HCT116 (cell line): Measurements from ENCODE around the gene POMT2. TPM values are rescaled to one million over a fixed set of nuclear protein-coding genes. Genes with fewer than 3 reads are reported as not detected.

Experiments
- ATAC-seq: fragments of 200-7000 bp; cut with Tn5 transposase; 2 replicates; pipeline ENCODE4 v1.9.1; 2020; ENCODE audit warnings: mild to moderate bottlenecking, moderate library complexity
- BruUV-seq: library from RNA; stranded (reverse); fragments of 400-500 nt; replicated peaks from 2 replicates; lab custom pipeline; 2021; lab: Mats Ljungman, UMichigan
- CTCF ChIA-PET: fragments of 300-600 bp; sonication (Branson Sonifier 250); formaldehyde crosslinking; loops from one replicate; lab custom pipeline; 2021; ENCODE audit warnings: antibody characterized with exemption; lab: Charles Lee
- POLR2A ChIA-PET: fragments of 300-600, 350-600 bp; sonication (Branson Sonifier 250); formaldehyde crosslinking; loops from one replicate; lab custom pipeline; 2021; ENCODE audit warnings: antibody characterized with exemption; lab: Charles Lee
- RAD21 ChIA-PET, 2 experiments: fragments of 300-600 bp; sonication (Branson Sonifier 250); formaldehyde crosslinking; loops; one replicate each; lab custom pipeline; 2023; ENCODE audit warnings: low total read pairs in 2 of 2; ENCODE audit not compliant: uncharacterized antibody in 2 of 2, unreplicated experiment in 2 of 2, low non-redundant PET in 1 of 2; lab: Charles Lee
- DNase-seq: peaks from one replicate; pipeline ENCODE4 v3.0.0-alpha.2; 2010; ENCODE audit warnings: low read depth, low spot score
- H2AFZ ChIP-seq: fragments of 200-600 bp; shearing (Covaris generic), sonication (generic); 2 replicates; pipeline ENCODE4 v1.6.1; 2017; ENCODE audit warnings: low read depth, mixed run types, mixed read lengths, antibody characterized with exemption, low read length; ENCODE audit not compliant: poor library complexity, severe bottlenecking
- H3K27ac ChIP-seq: 2 replicates; pipeline ENCODE4 v1.5.1; 2012; ENCODE audit warnings: low read depth, low read length
- H3K27me3 ChIP-seq: fragments of 200-600 bp; sonication (generic); 2 replicates; pipeline ENCODE4 v1.6.1; 2016; ENCODE audit warnings: mixed run types, low read length, mixed read lengths; ENCODE audit not compliant: insufficient read depth
- H3K36me3 ChIP-seq, 2 experiments: fragments of 200-500 bp in 1 of 2; fragments of 200-600 bp in 1 of 2; sonication (Bioruptor generic) in 1 of 2; sonication (generic) in 1 of 2; 2 replicates each; pipeline versions ENCODE4 v1.5.1 to v1.6.1; 2014 to 2016; ENCODE audit warnings: low read length in 2 of 2, inconsistent platforms in 1 of 2, mixed read lengths in 1 of 2, mixed run types in 1 of 2; ENCODE audit not compliant: insufficient read depth in 2 of 2, control insufficient read depth in 1 of 2
- H3K4me1 ChIP-seq, 2 experiments: fragments of 200-600 bp in 1 of 2; sonication (generic) in 1 of 2; 2 replicates each; pipeline versions ENCODE4 v1.5.1 to v1.6.1; 2012 to 2017; ENCODE audit warnings: low read length in 2 of 2, inconsistent platforms in 1 of 2, mild to moderate bottlenecking in 1 of 2, mixed read lengths in 1 of 2, mixed run types in 1 of 2, moderate library complexity in 1 of 2; ENCODE audit not compliant: insufficient read depth in 2 of 2, control insufficient read depth in 1 of 2
- H3K4me2 ChIP-seq: fragments of 200-600 bp; sonication (generic); 2 replicates; pipeline ENCODE4 v1.6.1; 2017; ENCODE audit warnings: mixed run types, low read length, mixed read lengths
- H3K4me3 ChIP-seq, 2 experiments: fragments of 200-600 bp in 1 of 2; sonication (generic) in 1 of 2; replicated peaks in 1 of 2; 2 replicates each; pipeline ENCODE4 v1.5.1; 2011 to 2016; ENCODE audit warnings: low read length in 2 of 2, control low read depth in 1 of 2, low read depth in 1 of 2, mild to moderate bottlenecking in 1 of 2, mixed read lengths in 1 of 2, mixed run types in 1 of 2
- H3K79me2 ChIP-seq: fragments of 200-600 bp; sonication (generic); 2 replicates; pipeline ENCODE4 v1.6.1; 2017; ENCODE audit warnings: mild to moderate bottlenecking, mixed run types, low read length, moderate library complexity, mixed read lengths; ENCODE audit not compliant: insufficient read depth
- H3K9ac ChIP-seq: fragments of 200-600 bp; sonication (generic); 2 replicates; pipeline ENCODE4 v1.6.1; 2016; ENCODE audit warnings: low read length, mixed read lengths
- H3K9me2 ChIP-seq: fragments of 200-600 bp; sonication (generic), shearing (Covaris generic); 2 replicates; pipeline ENCODE4 v1.6.1; 2017; ENCODE audit warnings: mixed run types, mild to moderate bottlenecking, moderate library complexity; ENCODE audit not compliant: insufficient read depth
- H3K9me3 ChIP-seq, 2 experiments: fragments of 200-500 bp in 1 of 2; fragments of 200-600 bp in 1 of 2; sonication (Bioruptor generic) in 1 of 2; sonication (generic) in 1 of 2; 2 replicates each; pipeline ENCODE4 v1.6.1; 2014 to 2017; ENCODE audit warnings: low read length in 2 of 2, mixed read lengths in 2 of 2, inconsistent platforms in 1 of 2, low read depth in 1 of 2, mild to moderate bottlenecking in 1 of 2, mixed run types in 1 of 2, moderate library complexity in 1 of 2; ENCODE audit not compliant: control insufficient read depth in 1 of 2, insufficient read depth in 1 of 2
- H4K20me1 ChIP-seq: fragments of 200-600 bp; sonication (generic), shearing (Covaris generic); 2 replicates; pipeline ENCODE4 v1.6.1; 2017; ENCODE audit warnings: mixed run types, mild to moderate bottlenecking, moderate library complexity; ENCODE audit not compliant: insufficient read depth
- CTCF ChIP-seq, 3 experiments: fragments of 200-600 bp in 1 of 3; sonication (generic) in 1 of 3; IDR thresholded peaks in 2 of 3; conservative IDR thresholded peaks in 1 of 3; 2 replicates each; pipeline ENCODE4 v1.5.1; 2012 to 2017; ENCODE audit warnings: low read depth in 2 of 3, low read length in 2 of 3, antibody characterized with exemption in 1 of 3, borderline replicate concordance in 1 of 3, control low read depth in 1 of 3, mild to moderate bottlenecking in 1 of 3, mixed read lengths in 1 of 3, mixed run types in 1 of 3, moderate library complexity in 1 of 3; ENCODE audit not compliant: insufficient read depth in 1 of 3
- RAD21 ChIP-seq: IDR thresholded peaks from 2 replicates; pipeline ENCODE4 v1.6.1; 2012; ENCODE audit warnings: low read depth, mild to moderate bottlenecking
- YY1 ChIP-seq: IDR thresholded peaks from 2 replicates; pipeline ENCODE4 v1.6.1; 2011; ENCODE audit warnings: low read length, low read depth, moderate library complexity, mild to moderate bottlenecking; ENCODE audit not compliant: insufficient replicate concordance; ENCODE audit errors: extremely low read depth
- intact Hi-C: fragments of 100-400 bp; cut with micrococcal nuclease; formaldehyde crosslinking; loops from 2 replicates; pipeline ENCODE4 v1.10.0; 2022
- total RNA-seq: library from RNA; stranded (reverse); gene quantifications from one replicate; pipeline ENCODE4 v1.2.1, GENCODE V29; 2021; ENCODE audit not compliant: unreplicated experiment

POMT2 gene
- total RNA-seq, 1 experiment from 2014 or later = 30.2 TPM

- ChIA-PET CTCF (interaction anchor here (1.0 kb wide), 1 partner anchor 37 kb away, joined by 4 read pairs; no protein-coding TSS in a partner anchor), POLR2A (no interaction called here), RAD21 (no interaction called here)
- H3K36me3 ChIP-seq = peaks cover 4 to 6% of the 10 kb centered on the region in 2 experiments; a peak in 3 of 4 replicates
- H3K4me1 ChIP-seq = no peaks in the 10 kb centered on the region
- no peak overlapping the region for H3K4me3 ChIP-seq
- H3K27me3 ChIP-seq = no peaks in the 10 kb centered on the region
- BruUV-seq = no TSS peak
- ATAC-seq = peak; percentile 47; the same call in 1 of the 2 replicates
- no peaks in the 10 kb centered on the region for H3K79me2 ChIP-seq
- intact Hi-C loops = no loop called here
- H3K9me3 ChIP-seq = no peaks in the 10 kb centered on the region
- TF ChIP-seq YY1 = no peak
- peak; percentile 19; the same call in 1 of the 2 replicates for TF ChIP-seq RAD21
- no peak overlapping the region for H3K4me2 ChIP-seq
- no peak for DNase-seq
- H2AFZ ChIP-seq = no peak overlapping the region
- H4K20me1 ChIP-seq = no peaks in the 10 kb centered on the region
- H3K9me2 ChIP-seq = no peaks in the 10 kb centered on the region
- H3K27ac ChIP-seq = no peak overlapping the region
- no peak overlapping the region for H3K9ac ChIP-seq
Measured at GRCh38 chr14:77278461-77279230, 42.0 kb downstream of the POMT2 start.

DNA sequence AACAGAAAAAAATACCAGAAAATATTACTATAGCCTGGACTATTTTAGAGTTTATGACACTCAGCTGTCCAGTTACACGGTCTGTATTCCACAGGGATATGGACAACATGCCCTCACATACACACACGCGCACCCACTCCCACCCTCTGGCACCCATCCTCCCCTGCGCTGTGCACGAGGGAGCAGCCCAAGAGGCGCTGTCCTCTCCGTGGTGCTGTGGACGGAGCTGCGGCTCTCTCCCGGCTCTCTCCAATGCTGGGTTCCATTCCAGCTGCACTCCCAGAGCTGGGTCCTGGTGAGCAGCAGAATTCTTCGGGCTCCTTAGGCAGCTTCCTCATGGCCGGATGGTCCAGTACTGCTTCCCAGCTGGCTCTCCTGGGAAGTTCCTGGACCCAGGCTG, 43.7 kb downstream of the POMT2 start:
- RAD21 ChIA-PET = no interaction called here
- H3K36me3 ChIP-seq = no peaks in the 10 kb centered on the region; a peak in 1 of 4 replicates
- BruUV-seq = no TSS peak
- H3K9me2 ChIP-seq = no peaks in the 10 kb centered on the region
- TF ChIP-seq CTCF (IDR thresholded peaks at IDR 0.05 in 2 of 3, conservative IDR thresholded peaks at IDR 0.05 in 1 of 3; ENCODE audit: borderline replicate concordance in 1 of 3, insufficient read depth in 1 of 3, low read depth in 2 of 3, low read length in 2 of 3) = no peak
- no peak for TF ChIP-seq YY1
- H3K4me3 ChIP-seq = no peak overlapping the region
- no peak for DNase-seq
- H3K4me2 ChIP-seq = no peak overlapping the region
- H3K9me3 ChIP-seq = no peaks in the 10 kb centered on the region
- POLR2A ChIA-PET = no interaction called here
- ATAC-seq = no peak
- no peaks in the 10 kb centered on the region for H3K4me1 ChIP-seq
- no peaks in the 10 kb centered on the region for H4K20me1 ChIP-seq
- no peak overlapping the region for H2AFZ ChIP-seq
- CTCF ChIA-PET = no interaction called here
- no peak overlapping the region for H3K9ac ChIP-seq
- H3K27me3 ChIP-seq = no peaks in the 10 kb centered on the region
- H3K27ac ChIP-seq = no peak overlapping the region
- intact Hi-C loops = no loop called here
- H3K79me2 ChIP-seq = no peaks in the 10 kb centered on the region
